ENCODE measurements around the gene RAB8A. TPM values are rescaled to one million over a fixed set of nuclear protein-coding genes. Genes with fewer than 3 reads are reported as not detected.

Gene RAB8A
- total RNA-seq, 1 donor from 2014 or later = 39.2 TPM

GRCh38 chr19:16112778-16113177, 1.1 kb downstream of the RAB8A start:
- peak overlapping the region; percentile 93 for H3K4me2 ChIP-seq
- peak overlapping the region; percentile 98 for H3K4me3 Mint-ChIP-seq
- no peak overlapping the region for H3K27ac Mint-ChIP-seq
- H4K20me1 ChIP-seq (ENCODE audit: low read depth) = peaks cover 28% of the 10 kb centered on the region
- no peaks in the 10 kb centered on the region for H3K4me1 ChIP-seq
- H3K27me3 Mint-ChIP-seq (ENCODE audit: insufficient read depth, low read depth) = no peaks in the 10 kb centered on the region
- no peak for DNase-seq (ENCODE audit: low spot score)
- H2AFZ ChIP-seq (replicated peaks) = no peak overlapping the region
- no peak for TF ChIP-seq CTCF (IDR thresholded peaks at IDR 0.05)
- TF ChIP-seq EZH2phosphoT487 (IDR thresholded peaks at IDR 0.05) = no peak
- no peak for TF ChIP-seq EZH2 (IDR thresholded peaks at IDR 0.05)
- H3K9ac ChIP-seq = no peak overlapping the region
- H3K36me3 ChIP-seq = no peaks in the 10 kb centered on the region
- no peaks in the 10 kb centered on the region for H3K9me3 Mint-ChIP-seq
- H3K4me1 Mint-ChIP-seq = peaks cover 9% of the 10 kb centered on the region
- peaks cover 57% of the 10 kb centered on the region for H3K79me2 ChIP-seq (ENCODE audit: low read depth)
- peaks cover 8% of the 10 kb centered on the region for H3K36me3 Mint-ChIP-seq
- H3K27ac ChIP-seq = no peak overlapping the region
- H3K9me3 ChIP-seq (ENCODE audit: low read depth) = no peaks in the 10 kb centered on the region
- H3K27me3 ChIP-seq = no peaks in the 10 kb centered on the region
- H3F3A ChIP-seq (ENCODE audit: low read depth) = peaks cover 3% of the 10 kb centered on the region
- H3K4me3 ChIP-seq = peak overlapping the region; percentile 95

- Mint-ChIP-seq H3K4me1 (peaks cover 9% of the 10 kb centered on the region), H3K27ac (no peak overlapping the region), H3K4me3 (peak overlapping the region; percentile 64), H3K27me3 (ENCODE audit: insufficient read depth, low read depth) (no peaks in the 10 kb centered on the region), H3K9me3 (no peaks in the 10 kb centered on the region), H3K36me3 (peaks cover 8% of the 10 kb centered on the region)
- H2AFZ ChIP-seq (replicated peaks) = no peak overlapping the region
- no peaks in the 10 kb centered on the region for H3K27me3 ChIP-seq
- H3K36me3 ChIP-seq = no peaks in the 10 kb centered on the region
- peaks cover 57% of the 10 kb centered on the region for H3K79me2 ChIP-seq (ENCODE audit: low read depth)
- no peak overlapping the region for H3K27ac ChIP-seq
- H4K20me1 ChIP-seq (ENCODE audit: low read depth) = peaks cover 30% of the 10 kb centered on the region
- no peaks in the 10 kb centered on the region for H3K9me3 ChIP-seq (ENCODE audit: low read depth)
- no peak overlapping the region for H3K9ac ChIP-seq
- no peak overlapping the region for H3K4me3 ChIP-seq
- H3K4me2 ChIP-seq = no peak overlapping the region
- TF ChIP-seq EZH2 (IDR thresholded peaks at IDR 0.05) = no peak
- no peak for TF ChIP-seq EZH2phosphoT487 (IDR thresholded peaks at IDR 0.05)
- TF ChIP-seq CTCF (IDR thresholded peaks at IDR 0.05) = no peak
- H3K4me1 ChIP-seq = no peaks in the 10 kb centered on the region
- no peak for DNase-seq (ENCODE audit: low spot score)
- peaks cover 3% of the 10 kb centered on the region for H3F3A ChIP-seq (ENCODE audit: low read depth)
Measured at GRCh38 chr19:16113727-16114126, 2.0 kb downstream of the RAB8A start.

- H3K27me3 ChIP-seq = no peaks in the 10 kb centered on the region
- Mint-ChIP-seq H3K4me3 (no peak overlapping the region), H3K9me3 (no peaks in the 10 kb centered on the region), H3K36me3 (peaks cover 8% of the 10 kb centered on the region), H3K27ac (no peak overlapping the region), H3K27me3 (ENCODE audit: insufficient read depth, low read depth) (no peaks in the 10 kb centered on the region), H3K4me1 (peaks cover 9% of the 10 kb centered on the region)
- no peak overlapping the region for H3K9ac ChIP-seq
- H2AFZ ChIP-seq (replicated peaks) = no peak overlapping the region
- no peaks in the 10 kb centered on the region for H3K9me3 ChIP-seq (ENCODE audit: low read depth)
- no peak for TF ChIP-seq EZH2 (IDR thresholded peaks at IDR 0.05)
- no peak for TF ChIP-seq CTCF (IDR thresholded peaks at IDR 0.05)
- no peak for TF ChIP-seq EZH2phosphoT487 (IDR thresholded peaks at IDR 0.05)
- no peak overlapping the region for H3K27ac ChIP-seq
- H3K4me1 ChIP-seq = no peaks in the 10 kb centered on the region
- H3K36me3 ChIP-seq = no peaks in the 10 kb centered on the region
- H4K20me1 ChIP-seq (ENCODE audit: low read depth) = peaks cover 30% of the 10 kb centered on the region
- H3K4me2 ChIP-seq = no peak overlapping the region
- H3K4me3 ChIP-seq = no peak overlapping the region
- H3K79me2 ChIP-seq (ENCODE audit: low read depth) = peaks cover 57% of the 10 kb centered on the region
- no peak for DNase-seq (ENCODE audit: low spot score)
- H3F3A ChIP-seq (ENCODE audit: low read depth) = peaks cover 3% of the 10 kb centered on the region
Measured at GRCh38 chr19:16115301-16116039, 3.8 kb downstream of the RAB8A start.
